GM23338 (cell line): Measurements from ENCODE around the gene DNAJB6. TPM values are rescaled to one million over a fixed set of nuclear protein-coding genes. Genes with fewer than 3 reads are reported as not detected.

Experiments
- ATAC-seq: fragments of 200-7000 bp; cut with Tn5 transposase; 3 replicates; pipeline ENCODE4 v1.9.1; 2020
- DNase-seq: peaks from one replicate; pipeline ENCODE4 v3.0.0-alpha.2; 2015; ENCODE audit warnings: low spot score
- H2AFZ ChIP-seq: fragments of 200-600 bp; sonication (generic); 2 replicates; pipeline ENCODE4 v1.8.0; 2016; ENCODE audit warnings: antibody characterized with exemption, mild to moderate bottlenecking, moderate library complexity
- H3F3A ChIP-seq: fragments of 200-600 bp; sonication (generic); replicated peaks from 2 replicates; pipeline ENCODE4 v1.8.0; 2017; ENCODE audit warnings: antibody characterized with exemption, mixed run types, low read depth
- H3K27ac ChIP-seq: fragments of 200-600 bp; sonication (generic); 2 replicates; pipeline ENCODE4 v1.6.1; 2016; ENCODE audit warnings: low read depth
- H3K27me3 ChIP-seq: fragments of 200-600 bp; sonication (generic); 2 replicates; pipeline ENCODE4 v1.8.0; 2016; ENCODE audit warnings: mild to moderate bottlenecking, mixed run types, moderate library complexity; ENCODE audit not compliant: insufficient read depth
- H3K36me3 ChIP-seq: fragments of 200-600 bp; sonication (generic); 2 replicates; pipeline ENCODE4 v1.8.0; 2016; ENCODE audit warnings: mild to moderate bottlenecking; ENCODE audit not compliant: insufficient read depth
- H3K4me1 ChIP-seq: fragments of 200-600 bp; sonication (generic); 2 replicates; pipeline ENCODE4 v1.8.0; 2016; ENCODE audit warnings: mild to moderate bottlenecking, moderate library complexity; ENCODE audit not compliant: insufficient read depth
- H3K4me2 ChIP-seq: fragments of 200-600 bp; sonication (generic); 2 replicates; pipeline ENCODE4 v1.7.1; 2017; ENCODE audit warnings: mixed run types
- H3K4me3 ChIP-seq: fragments of 200-600 bp; sonication (generic); 2 replicates; pipeline ENCODE4 v1.6.1; 2016; ENCODE audit warnings: mixed run types
- H3K79me2 ChIP-seq: fragments of 200-600 bp; sonication (generic); replicated peaks from 2 replicates; pipeline ENCODE4 v1.8.0; 2017; ENCODE audit warnings: mild to moderate bottlenecking; ENCODE audit not compliant: insufficient read depth
- H3K9me2 ChIP-seq: fragments of 200-600 bp; sonication (generic); 2 replicates; pipeline ENCODE4 v1.8.0; 2017; ENCODE audit not compliant: insufficient read depth
- H4K20me1 ChIP-seq: fragments of 200-600 bp; sonication (generic); replicated peaks from 2 replicates; pipeline ENCODE4 v1.8.0; 2017; ENCODE audit warnings: mild to moderate bottlenecking; ENCODE audit not compliant: insufficient read depth
- H3K27ac Mint-ChIP-seq: 2 replicates; pipeline ENCODE4 v1.8.0; 2020; ENCODE audit warnings: inconsistent platforms, mild to moderate bottlenecking, moderate library complexity, mixed read lengths
- H3K27me3 Mint-ChIP-seq: 3 replicates; pipeline ENCODE4 v1.8.0; 2022; ENCODE audit warnings: low read depth, mild to moderate bottlenecking, moderate library complexity, mixed read lengths, inconsistent platforms; ENCODE audit not compliant: insufficient read depth, poor library complexity
- H3K36me3 Mint-ChIP-seq: 3 replicates; pipeline ENCODE4 v1.8.0; 2021; ENCODE audit warnings: low read depth, mild to moderate bottlenecking, inconsistent platforms, moderate library complexity, mixed read lengths
- H3K4me1 Mint-ChIP-seq: 3 replicates; pipeline ENCODE4 v1.8.0; 2020; ENCODE audit warnings: mild to moderate bottlenecking, inconsistent platforms, mixed read lengths
- H3K4me3 Mint-ChIP-seq: 3 replicates; pipeline ENCODE4 v1.8.0; 2021; ENCODE audit warnings: moderate library complexity, mild to moderate bottlenecking, inconsistent platforms, mixed read lengths
- H3K9me3 Mint-ChIP-seq: 3 replicates; pipeline ENCODE4 v1.8.0; 2020; ENCODE audit warnings: moderate library complexity, mild to moderate bottlenecking, inconsistent platforms, mixed read lengths
- CREB1 ChIP-seq: fragments of 250-450 bp; sonication (Bioruptor Pico); IDR thresholded peaks from 2 replicates; pipeline ENCODE4 v1.5.0; 2020; ENCODE audit warnings: low read depth, mild to moderate bottlenecking, moderate library complexity
- EZH2phosphoT487 ChIP-seq: fragments of 200-600 bp; sonication (generic); IDR thresholded peaks from one replicate; pipeline ENCODE4 v1.8.1; 2018; ENCODE audit warnings: antibody characterized with exemption; ENCODE audit not compliant: unreplicated experiment
- STAT1 ChIP-seq: IDR thresholded peaks from one replicate; pipeline ENCODE4 v1.6.1; 2016; ENCODE audit warnings: antibody characterized with exemption; ENCODE audit not compliant: unreplicated experiment
- ZNF331 ChIP-seq: fragments of 250-450 bp; sonication (Bioruptor Pico); IDR thresholded peaks from 2 replicates; pipeline ENCODE4 v1.5.0; 2020; ENCODE audit warnings: low read depth, mild to moderate bottlenecking, moderate library complexity
- ZNF462 ChIP-seq: fragments of 250-450 bp; sonication (Bioruptor Pico); IDR thresholded peaks from 2 replicates; pipeline ENCODE4 v1.5.0; 2020; ENCODE audit warnings: mild to moderate bottlenecking, moderate library complexity
- polyA plus RNA-seq: library from polyadenylated mRNA; unstranded; fragments of >200 nt; fragmentation: Nextera tagmentation; extraction: Ambion mirVana; gene quantifications from 2 replicates; pipeline ENCODE4 v1.2.1, GENCODE V29; 2016
- total RNA-seq: library from RNA; depleted of rRNA; stranded (reverse); fragments of >200 nt; shearing (Covaris generic); gene quantifications from 2 replicates; pipeline ENCODE4 v1.2.3, GENCODE V29; 2014

DNAJB6 gene
- total and polyA plus RNA-seq, 2 experiments from 2014 or later, result 308 to 322 TPM

GRCh38 chr7:157301610-157302120, 35.1 kb upstream of the DNAJB6 start:
- Mint-ChIP-seq H3K27me3 (peaks cover 9% of the 10 kb centered on the region), H3K36me3 (peaks cover 6% of the 10 kb centered on the region; the same call in 2 of the 3 replicates), H3K27ac (no peak overlapping the region; the same call in 1 of the 2 replicates), H3K4me3 (no peak overlapping the region), H3K9me3 (peaks cover 3% of the 10 kb centered on the region; the same call in 2 of the 3 replicates), H3K4me1 (peaks cover 20% of the 10 kb centered on the region)
- no peak for DNase-seq
- H3K4me3 ChIP-seq, result no peak overlapping the region
- no peaks in the 10 kb centered on the region for H4K20me1 ChIP-seq
- H3K27me3 ChIP-seq, result no peaks in the 10 kb centered on the region
- no peak overlapping the region for H3K4me2 ChIP-seq
- H3K9me2 ChIP-seq, result no peaks in the 10 kb centered on the region; the same call in 1 of the 2 replicates
- no peak for TF ChIP-seq ZNF462
- TF ChIP-seq STAT1, result no peak
- no peak for TF ChIP-seq CREB1
- no peak for TF ChIP-seq EZH2phosphoT487
- TF ChIP-seq ZNF331, result no peak
- H3K27ac ChIP-seq, result no peak overlapping the region
- no peak for ATAC-seq
- H3F3A ChIP-seq, result peaks cover 11% of the 10 kb centered on the region; the same call in 1 of the 2 replicates
- H3K79me2 ChIP-seq, result no peaks in the 10 kb centered on the region
- H2AFZ ChIP-seq, result no peak overlapping the region
- H3K4me1 ChIP-seq, result peaks cover 2% of the 10 kb centered on the region; the same call in 1 of the 2 replicates
- no peaks in the 10 kb centered on the region for H3K36me3 ChIP-seq
